Muscle of back (tissue), 11 donors: Measurements from ENCODE around the gene IDI1. TPM values are rescaled to one million over a fixed set of nuclear protein-coding genes. Genes with fewer than 3 reads are reported as not detected.
"Not testable (repeated sequence)": the region's sequence is repeated elsewhere in the genome, so short reads cannot be mapped to it uniquely, and the experiment has no call there.

Source experiments
- DNase-seq, 3 donors: peaks; one replicate each; pipeline versions ENCODE4 v3.0.0 to v3.0.0-alpha.2; 2013
- polyA plus RNA-seq, 10 donors: library from polyadenylated mRNA; unstranded; fragments of 120-200 nt; gene quantifications; one replicate each; pipeline ENCODE4 v1.2.1, GENCODE V29; 2013; ENCODE audit not compliant: insufficient read length in 10 of 10

Gene IDI1
- polyA plus RNA-seq, 10 donors, result 30.7 to 58.0 (median 46.6) TPM

DNA sequence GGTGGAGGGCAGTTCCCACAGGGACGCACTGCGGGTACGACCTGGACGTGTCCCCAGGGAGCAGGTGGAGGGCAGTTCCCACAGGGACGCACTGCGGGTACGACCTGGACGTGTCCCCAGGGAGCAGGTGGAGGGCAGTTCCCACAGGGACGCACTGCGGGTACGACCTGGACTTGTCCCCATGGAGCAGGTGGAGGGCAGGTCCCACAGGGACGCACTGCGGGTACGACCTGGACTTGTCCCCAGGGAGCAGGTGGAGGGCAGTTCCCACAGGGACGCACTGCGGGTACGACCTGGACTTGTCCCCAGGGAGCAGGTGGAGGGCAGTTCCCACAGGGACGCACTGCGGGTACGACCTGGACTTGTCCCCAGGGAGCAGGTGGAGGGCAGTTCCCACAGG lies 10.2 kb downstream of the IDI1 start:
- DNase-seq, result not testable (repeated sequence)

DNA sequence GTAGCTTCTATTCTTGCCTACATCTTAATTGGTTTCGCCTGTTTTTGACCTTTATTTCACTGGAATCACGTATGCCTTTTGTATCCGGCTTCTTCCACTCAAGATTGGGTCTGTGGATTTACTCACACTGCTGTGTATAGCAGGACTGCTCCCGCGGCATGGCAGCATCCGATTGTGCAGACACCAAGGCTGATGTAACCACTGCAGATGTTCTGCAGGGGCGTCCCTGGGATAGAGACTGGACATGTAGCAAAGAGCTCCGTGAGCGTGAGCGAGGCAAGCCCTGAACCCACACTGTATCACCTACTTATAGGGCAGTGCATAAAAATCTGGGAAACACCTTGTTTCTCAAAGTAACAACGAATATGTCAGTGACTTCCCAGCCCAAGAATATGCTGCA lies 11.8 kb downstream of the IDI1 start:
- DNase-seq, result no peak

DNA sequence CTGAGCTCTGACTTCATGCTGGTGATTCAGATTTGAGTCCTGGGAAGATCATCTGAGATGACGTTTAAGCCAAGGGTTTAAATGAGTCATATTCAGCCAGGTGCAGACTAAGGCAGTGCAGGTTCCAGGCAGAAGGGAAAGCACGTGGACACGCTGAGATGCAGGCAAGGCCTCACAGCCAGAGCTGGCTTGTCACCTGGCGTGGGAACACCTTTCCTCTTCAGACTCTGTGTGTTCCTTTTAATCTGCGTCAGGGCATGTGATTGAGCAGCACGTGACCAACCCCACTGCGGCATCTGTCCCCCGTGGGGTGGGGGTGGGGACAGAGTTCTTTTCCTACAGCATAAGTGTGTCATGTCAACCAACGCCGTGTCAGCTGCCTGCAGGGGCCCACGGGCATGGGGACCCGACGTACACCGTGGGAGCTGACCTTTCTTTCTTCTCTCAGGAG lies 12.6 kb downstream of the IDI1 start:
- DNase-seq, result no peak

DNA sequence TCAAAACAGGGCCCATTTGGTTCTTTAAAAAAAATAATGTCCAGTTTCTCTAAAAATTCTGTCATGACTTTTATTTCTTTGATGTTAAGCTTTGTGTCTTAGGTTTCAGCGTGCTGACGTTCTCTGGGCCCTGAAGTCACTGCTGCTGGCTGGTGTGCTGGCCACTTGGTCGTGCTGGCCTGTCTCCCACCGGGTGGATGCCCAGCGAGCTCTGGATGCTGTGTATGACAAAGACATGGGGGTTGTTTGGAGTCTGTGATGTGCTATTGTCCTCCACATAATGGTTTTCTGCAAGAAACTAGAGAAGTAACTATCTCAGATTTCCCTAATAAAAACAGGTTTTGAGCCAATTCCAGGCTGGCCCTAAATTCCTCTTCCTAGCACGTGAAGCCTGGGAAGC lies 13.7 kb downstream of the IDI1 start:
- DNase-seq, result peak in 1 of 3 donors; percentile 15

GRCh38 chr10:1034758-1035157 lies 14.2 kb downstream of the IDI1 start:
- DNase-seq, result peak in 1 of 3 donors; percentile 45

DNA sequence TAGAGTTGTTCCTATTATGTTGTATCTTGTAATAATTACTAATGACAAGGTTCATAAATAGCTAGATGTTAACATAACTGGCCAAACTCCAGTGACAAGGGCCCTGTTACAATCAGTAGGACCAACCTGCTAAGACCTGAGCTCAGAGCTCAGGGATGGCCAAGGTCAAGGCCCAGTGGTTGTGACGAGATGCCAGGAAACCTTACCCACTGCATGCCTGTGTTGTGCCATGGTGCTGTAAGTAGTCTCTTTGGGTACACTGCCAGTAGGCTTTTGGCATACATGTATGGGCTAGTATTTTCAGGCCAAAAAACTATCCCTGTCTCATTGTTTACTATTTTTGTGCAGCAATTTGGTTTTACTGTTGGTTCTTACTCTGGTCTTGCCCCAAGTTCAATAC lies 15.3 kb downstream of the IDI1 start:
- no peak for DNase-seq

DNA sequence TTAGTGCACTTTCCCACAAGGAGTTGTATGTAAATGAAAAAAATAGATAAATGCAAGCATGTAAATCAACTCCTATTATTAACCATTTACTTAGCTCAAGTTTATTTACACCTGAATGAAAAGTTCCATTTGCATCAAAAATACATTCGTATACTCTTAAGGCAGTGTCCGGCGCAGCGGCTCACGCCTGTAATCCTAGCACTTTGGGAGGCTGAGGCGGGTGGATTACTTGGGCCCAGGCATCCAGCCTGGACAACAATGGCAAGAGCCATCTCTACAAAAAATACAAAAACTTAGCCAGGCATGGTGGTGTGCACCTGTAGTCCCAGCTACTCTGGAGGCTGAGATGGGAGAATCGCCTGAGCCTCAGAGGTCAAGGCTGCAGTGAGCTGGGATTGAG lies 19.1 kb downstream of the IDI1 start:
- DNase-seq, result no peak

- no peak for DNase-seq
Measured at GRCh38 chr10:1026578-1026977, 22.3 kb downstream of the IDI1 start.

DNA sequence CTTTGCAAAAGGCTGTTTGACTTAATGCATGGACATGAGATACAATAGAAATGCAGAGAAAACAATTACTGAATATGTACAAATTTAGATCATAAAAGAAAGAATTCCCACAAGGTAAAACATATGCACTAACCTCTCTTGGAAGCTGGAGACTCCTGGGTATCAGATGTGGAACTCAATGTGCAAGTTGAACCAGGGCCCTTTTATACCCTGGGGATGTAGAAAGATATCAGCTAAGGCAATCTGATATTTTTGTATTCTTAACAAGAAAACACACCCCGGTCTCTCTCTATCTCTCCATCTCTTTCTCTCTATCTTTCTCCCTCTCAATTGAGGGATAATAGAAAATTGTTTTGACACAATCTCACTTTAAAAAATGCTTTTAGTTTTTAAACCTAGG lies 23.2 kb downstream of the IDI1 start, which contains the start of gene IDI2:
Gene IDI2, minus strand, starts transcription at position 177 of the 400 bp plus-strand sequence. CDS start 1,136 bp downstream, outside the sequence.
- no peak for DNase-seq

DNA sequence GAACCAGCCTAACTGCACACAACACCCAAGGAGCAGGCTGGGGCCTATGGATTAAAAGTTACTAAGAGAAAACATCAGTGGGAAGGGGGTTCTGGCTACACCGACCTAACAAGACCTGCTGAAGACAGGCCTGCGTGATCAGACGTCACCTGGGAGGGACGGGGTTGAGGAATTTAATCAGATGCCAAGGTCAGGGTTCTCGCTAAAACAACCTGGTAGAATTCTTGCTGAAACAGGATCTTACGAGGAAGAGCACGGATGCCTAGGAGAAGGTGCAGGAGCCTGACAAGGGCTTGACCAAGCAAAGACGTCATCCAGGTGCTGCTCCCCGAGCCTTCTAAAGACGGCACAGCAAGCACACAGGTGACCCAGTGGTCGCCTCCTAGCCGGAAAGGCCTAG lies 24.8 kb downstream of the IDI1 start:
- no peak for DNase-seq

DNA sequence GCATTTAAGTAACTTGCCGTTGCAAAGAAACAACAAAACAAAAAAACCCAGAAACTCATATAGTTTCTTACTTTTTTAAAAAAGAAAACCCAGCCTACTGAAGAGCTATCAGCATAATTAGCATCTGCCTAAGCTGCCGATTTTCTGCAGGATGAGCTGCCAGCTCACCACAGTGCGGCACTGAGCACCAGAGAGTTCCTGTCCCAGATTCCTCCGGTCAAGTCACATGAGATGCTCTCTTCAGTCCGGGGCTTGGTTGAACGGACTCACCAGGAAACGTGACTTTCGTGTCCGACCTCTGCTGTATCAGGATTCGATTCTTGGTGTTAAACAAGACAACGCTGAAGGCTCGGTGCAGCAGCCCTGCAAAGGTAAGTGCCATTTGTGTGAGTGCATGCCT lies 26.5 kb downstream of the IDI1 start:
- no peak for DNase-seq

- no peak for DNase-seq
Measured at GRCh38 chr10:1020958-1021357, 28.0 kb downstream of the IDI1 start.

DNA sequence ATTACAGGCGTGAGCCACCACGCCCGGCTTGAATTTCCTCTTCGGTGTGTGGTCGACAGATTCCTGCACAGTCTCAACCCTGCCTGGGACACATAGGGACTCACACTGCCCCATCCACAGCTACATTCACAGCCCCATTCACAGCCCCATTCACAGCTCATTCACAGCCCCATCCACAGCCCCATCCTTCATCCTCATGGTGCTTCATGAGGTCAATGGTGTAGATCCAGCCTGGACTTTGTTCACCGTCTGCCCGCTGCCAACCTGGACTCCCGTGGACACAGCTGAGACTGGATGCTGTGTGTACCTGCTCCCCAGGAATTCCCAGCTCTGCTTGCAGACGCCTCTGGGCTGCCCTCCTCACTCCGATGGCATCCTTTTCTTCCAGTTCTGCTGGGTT lies 28.5 kb downstream of the IDI1 start:
- no peak for DNase-seq

GRCh38 chr10:1019362-1019761 lies 29.6 kb downstream of the IDI1 start:
- DNase-seq, result no peak

DNA sequence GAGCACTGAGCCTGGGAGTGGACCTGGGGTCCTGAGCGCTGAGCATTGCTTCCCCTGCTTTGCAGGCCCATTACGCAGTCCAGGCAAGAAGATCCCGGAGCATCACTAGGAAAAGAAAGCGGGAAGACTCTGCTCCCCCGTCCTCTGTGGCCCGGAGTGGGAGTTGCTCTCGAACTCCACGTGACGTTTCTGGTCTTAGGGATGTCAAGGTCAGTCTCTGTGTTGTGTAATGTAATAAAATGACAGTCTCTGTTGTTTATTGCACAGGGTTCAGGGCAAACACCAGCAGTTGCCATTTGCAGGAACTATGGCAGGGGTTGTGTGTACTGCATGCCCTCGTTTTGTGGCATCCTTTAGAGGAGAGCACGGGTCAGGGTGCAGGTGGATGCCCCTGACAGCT lies 33.2 kb downstream of the IDI1 start:
- DNase-seq, result no peak

DNA sequence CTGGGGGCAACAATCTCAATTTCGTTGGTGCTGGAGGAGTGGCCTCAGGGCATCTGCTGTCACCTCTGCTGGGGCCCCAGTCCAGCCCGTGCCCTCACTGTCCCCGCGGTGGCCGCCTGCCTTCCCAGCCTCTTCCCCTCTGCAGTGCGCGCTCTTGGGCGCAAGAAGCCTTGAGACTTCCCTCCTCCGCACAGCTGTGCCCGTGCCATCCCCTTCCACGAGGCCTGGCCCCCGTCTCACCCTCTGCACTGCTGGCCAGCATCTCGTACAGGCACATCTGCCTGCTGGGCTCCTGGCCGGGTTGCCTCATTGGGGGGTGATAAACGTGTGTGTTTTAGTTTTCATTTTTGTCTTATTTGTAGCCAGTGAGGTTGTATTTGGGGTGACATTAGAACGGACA lies 37.2 kb downstream of the IDI1 start:
- no peak for DNase-seq

GRCh38 chr10:1010703-1011102 lies 38.2 kb downstream of the IDI1 start:
- DNase-seq, result no peak

- DNase-seq, result not testable (repeated sequence)
Measured at GRCh38 chr10:1009947-1010346, 39.0 kb downstream of the IDI1 start.

DNA sequence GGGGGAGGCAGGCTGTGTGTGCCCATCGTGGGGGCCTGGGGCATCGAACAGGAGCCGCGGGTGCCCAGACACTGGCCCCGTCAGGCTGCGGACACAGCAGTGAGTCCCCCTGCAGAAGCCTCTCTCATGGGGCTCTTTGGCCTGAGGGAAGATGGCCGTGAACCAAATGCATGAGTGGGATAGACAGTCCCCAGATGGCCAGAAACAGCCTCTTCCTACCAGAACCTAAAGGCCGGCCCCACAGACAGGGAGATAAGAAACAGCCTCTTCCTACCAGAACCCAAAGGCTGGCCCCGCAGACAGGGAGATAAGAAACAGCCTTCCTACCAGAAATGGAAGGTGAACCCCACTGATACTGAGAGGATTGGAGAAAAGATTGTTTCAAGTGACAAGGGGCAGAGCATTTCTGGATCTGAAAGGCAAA lies 39.8 kb downstream of the IDI1 start:
- no peak for DNase-seq

GRCh38 chr10:1007583-1007982 lies 41.3 kb downstream of the IDI1 start:
- no peak for DNase-seq

GRCh38 chr10:1006573-1006972 lies 42.3 kb downstream of the IDI1 start:
- DNase-seq, result no peak

DNA sequence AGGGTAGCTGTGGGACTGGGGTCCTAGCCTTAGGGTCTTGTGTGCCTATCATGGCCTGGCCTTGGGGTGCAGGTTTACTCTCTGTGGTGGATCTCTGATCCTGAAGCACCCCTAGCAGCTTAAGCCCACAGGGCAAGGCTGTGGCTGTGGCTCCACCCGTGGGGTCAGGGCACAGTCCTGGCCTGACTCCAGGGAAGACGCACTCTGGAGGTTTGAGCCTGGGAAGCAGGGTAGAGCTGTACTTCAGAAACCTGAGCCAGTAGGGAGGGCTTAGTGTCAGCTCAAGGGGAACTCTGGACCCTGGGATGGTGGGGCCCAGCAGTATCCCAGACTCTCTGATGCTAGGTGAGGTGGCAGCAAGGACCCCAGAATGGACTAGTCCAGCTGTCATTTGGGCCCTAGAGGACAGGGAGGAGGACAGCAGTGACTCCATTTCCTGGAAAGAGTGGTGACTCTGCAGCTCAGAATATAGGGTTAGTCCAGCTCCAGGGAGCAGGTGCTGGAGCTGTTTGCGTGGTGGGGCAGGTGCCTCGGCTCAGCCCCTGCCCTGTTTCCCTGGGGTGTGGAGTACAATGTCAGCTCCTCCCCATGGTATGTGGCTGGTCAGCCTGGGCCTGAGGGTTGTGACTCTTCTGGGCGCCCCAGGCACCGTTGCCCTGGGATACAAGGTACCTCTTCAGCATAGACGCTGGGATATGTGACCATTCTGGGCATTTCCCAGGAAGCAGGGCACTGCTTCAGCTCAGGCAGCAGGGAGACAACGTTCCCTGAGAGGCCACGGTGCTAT lies 44.8 kb downstream of the IDI1 start:
- DNase-seq, result no peak

GRCh38 chr10:1002425-1003006 lies 46.4 kb downstream of the IDI1 start:
- DNase-seq, result peak in 1 of 3 donors; percentile 13
